ENCODE results near the gene LONRF2. TPM values are rescaled to one million over a fixed set of nuclear protein-coding genes. Genes with fewer than 3 reads are reported as not detected.

The LONRF2 gene
- total RNA-seq, 4 donors from 2014 or later = 10.5 to 13.1 (median 12.1) TPM

GRCh38 chr2:100279586-100280534 lies 42.4 kb downstream of the LONRF2 start:
- no peaks in the 10 kb centered on the region for H3K36me3 ChIP-seq
- H3K4me3 ChIP-seq = no peak overlapping the region
- H3K4me1 ChIP-seq = peaks cover 0 to 12% (median 3%) of the 10 kb centered on the region in 4 donors
- no peak for DNase-seq (ENCODE audit: low spot score in 2 of 2)
- TF ChIP-seq EP300 (IDR thresholded peaks at IDR 0.05) = no peak
- no peak for TF ChIP-seq POLR2A (IDR thresholded peaks at IDR 0.05)
- no peak for TF ChIP-seq CTCF (IDR thresholded peaks at IDR 0.05)
- no peak overlapping the region for H3K27ac ChIP-seq
- no peaks in the 10 kb centered on the region for H3K9me3 ChIP-seq
- no peaks in the 10 kb centered on the region for H3K27me3 ChIP-seq
- 80 to 88% methylated on average over 17 of the region's 17 CpGs for WGBS, 2 donors

- TF ChIP-seq CTCF (IDR thresholded peaks at IDR 0.05) (no peak), POLR2A (IDR thresholded peaks at IDR 0.05) (no peak)
- peaks cover 0 to 12% (median 3%) of the 10 kb centered on the region in 4 donors for H3K4me1 ChIP-seq
- 86% methylated on average over 11 of the region's 11 CpGs for WGBS, 2 donors
- DNase-seq (ENCODE audit: low spot score in 2 of 2) = no peak
- H3K27me3 ChIP-seq = no peaks in the 10 kb centered on the region
- no peaks in the 10 kb centered on the region for H3K9me3 ChIP-seq
- no peak overlapping the region for H3K27ac ChIP-seq
- no peaks in the 10 kb centered on the region for H3K36me3 ChIP-seq
- no peak overlapping the region for H3K4me3 ChIP-seq
These were observed 43.3 kb downstream of the LONRF2 start for GRCh38 chr2:100278986-100279385.

GRCh38 chr2:100278501-100278900 lies 43.8 kb downstream of the LONRF2 start:
- Histone ChIP-seq H3K9me3 (no peaks in the 10 kb centered on the region), H3K27me3 (no peaks in the 10 kb centered on the region), H3K27ac (no peak overlapping the region), H3K4me1 (peaks cover 0 to 12% (median 3%) of the 10 kb centered on the region in 4 donors), H3K36me3 (no peaks in the 10 kb centered on the region), H3K4me3 (no peak overlapping the region)
- DNase-seq (ENCODE audit: low spot score in 2 of 2) = no peak
- TF ChIP-seq EP300 (IDR thresholded peaks at IDR 0.05) = no peak
- no peak for TF ChIP-seq POLR2A (IDR thresholded peaks at IDR 0.05)
- TF ChIP-seq CTCF (IDR thresholded peaks at IDR 0.05) = no peak
- WGBS, 2 donors = 87 to 89% methylated on average over 11 to 12 of the region's 12 CpGs

- TF ChIP-seq CTCF (IDR thresholded peaks at IDR 0.05) (no peak), EP300 (IDR thresholded peaks at IDR 0.05) (no peak), POLR2A (IDR thresholded peaks at IDR 0.05) (no peak)
- H3K4me3 ChIP-seq = no peak overlapping the region
- no peak overlapping the region for H3K27ac ChIP-seq
- peaks cover 0 to 15% (median 3%) of the 10 kb centered on the region in 4 donors for H3K4me1 ChIP-seq
- 93 to 95% methylated on average over 12 of the region's 12 CpGs for WGBS, 2 donors
- DNase-seq (ENCODE audit: low spot score in 2 of 2) = no peak
- H3K36me3 ChIP-seq = no peaks in the 10 kb centered on the region
- no peaks in the 10 kb centered on the region for H3K27me3 ChIP-seq
- H3K9me3 ChIP-seq = no peaks in the 10 kb centered on the region
These were observed 44.6 kb downstream of the LONRF2 start for GRCh38 chr2:100277540-100278207.

- TF ChIP-seq POLR2A (IDR thresholded peaks at IDR 0.05) (no peak), EP300 (IDR thresholded peaks at IDR 0.05) (no peak), CTCF (IDR thresholded peaks at IDR 0.05) (no peak)
- DNase-seq (ENCODE audit: low spot score in 2 of 2) = no peak
- H3K27me3 ChIP-seq = no peaks in the 10 kb centered on the region
- H3K4me1 ChIP-seq = peaks cover 0 to 9% (median 0%) of the 10 kb centered on the region in 4 donors
- H3K36me3 ChIP-seq = no peaks in the 10 kb centered on the region
- WGBS, 2 donors = 87 to 88% methylated on average over 4 of the region's 4 CpGs
- no peaks in the 10 kb centered on the region for H3K9me3 ChIP-seq
- H3K27ac ChIP-seq = no peak overlapping the region
- H3K4me3 ChIP-seq = no peak overlapping the region
These were observed 45.6 kb downstream of the LONRF2 start for GRCh38 chr2:100276716-100277115.

Data from tibial nerve (tissue), 4 donors.